GM19438 (cell line): ENCODE measurements around the gene ZDHHC8.
"Not testable (repeated sequence)": the region's sequence is repeated elsewhere in the genome, so short reads cannot be mapped to it uniquely, and the experiment has no call there.

Source experiments
- ATAC-seq: cut with Tn5 transposase; IDR thresholded peaks from one replicate; pipeline ENCODE4 v1.9.1; 2021; ENCODE audit warnings: low read depth; ENCODE audit not compliant: unreplicated experiment

Gene ZDHHC8

GRCh38 chr22:20156042-20156389 is 24.4 kb downstream of the ZDHHC8 start:
- no peak for ATAC-seq

GRCh38 chr22:20156611-20157429 is 25.2 kb downstream of the ZDHHC8 start:
- no peak for ATAC-seq

GRCh38 chr22:20157430-20158183 is 26.0 kb downstream of the ZDHHC8 start:
- ATAC-seq = no peak

- no peak for ATAC-seq
These were observed 26.9 kb downstream of the ZDHHC8 start for GRCh38 chr22:20158391-20159036.

- no peak for ATAC-seq
These were observed 27.5 kb downstream of the ZDHHC8 start for GRCh38 chr22:20159076-20159475.

- not testable (repeated sequence) for ATAC-seq
These were observed 27.9 kb downstream of the ZDHHC8 start for GRCh38 chr22:20159531-20159930.

- no peak for ATAC-seq
These were observed 28.4 kb downstream of the ZDHHC8 start for GRCh38 chr22:20160041-20160440.

GRCh38 chr22:20164863-20165262 is 33.3 kb downstream of the ZDHHC8 start:
- no peak for ATAC-seq

GRCh38 chr22:20165421-20165820 is 33.8 kb downstream of the ZDHHC8 start:
- ATAC-seq = no peak

- no peak for ATAC-seq
These were observed 34.3 kb downstream of the ZDHHC8 start for GRCh38 chr22:20165913-20166312.

GRCh38 chr22:20166703-20167102 is 35.1 kb downstream of the ZDHHC8 start:
- no peak for ATAC-seq

- no peak for ATAC-seq
These were observed 36.2 kb downstream of the ZDHHC8 start for GRCh38 chr22:20167643-20168322.

GRCh38 chr22:20169253-20169822 is 37.7 kb downstream of the ZDHHC8 start:
- no peak for ATAC-seq

GRCh38 chr22:20170170-20170569 is 38.6 kb downstream of the ZDHHC8 start:
- no peak for ATAC-seq

GRCh38 chr22:20171288-20172140 is 39.9 kb downstream of the ZDHHC8 start:
- no peak for ATAC-seq

- no peak for ATAC-seq
These were observed 40.6 kb downstream of the ZDHHC8 start for GRCh38 chr22:20172141-20172613.

GRCh38 chr22:20173246-20173645 is 41.6 kb downstream of the ZDHHC8 start:
- ATAC-seq = no peak

GRCh38 chr22:20173772-20174171 is 42.2 kb downstream of the ZDHHC8 start:
- no peak for ATAC-seq

GRCh38 chr22:20174785-20175596 is 43.4 kb downstream of the ZDHHC8 start:
- ATAC-seq = no peak
